Gastroesophageal sphincter (tissue), 3 donors: ENCODE data around the gene HNRNPUL1.

Experiments used
- EP300 ChIP-seq: sonication (generic); formaldehyde crosslinking; IDR thresholded peaks from one replicate; pipeline ENCODE4 v1.6.1; 2017; ENCODE audit warnings: antibody characterized with exemption, mild to moderate bottlenecking
- POLR2A ChIP-seq, 2 donors: fragments of 450-650 bp; IDR thresholded peaks; one replicate each; pipeline ENCODE4 v1.6.1; 2017; ENCODE audit warnings: antibody characterized with exemption in 2 of 2, mild to moderate bottlenecking in 2 of 2, moderate library complexity in 1 of 2
- TF ChIP-seq, protein P1 (sequence below), 4 experiments: fragments of 200-600 bp in 2 of 4; fragments of 450-650 bp in 2 of 4; sonication (generic) in 1 of 4; IDR thresholded peaks; one replicate each; pipeline ENCODE4 v1.5.1; 2017 to 2019; ENCODE audit warnings: antibody characterized with exemption in 4 of 4, mild to moderate bottlenecking in 2 of 4, moderate library complexity in 2 of 4

DNA sequence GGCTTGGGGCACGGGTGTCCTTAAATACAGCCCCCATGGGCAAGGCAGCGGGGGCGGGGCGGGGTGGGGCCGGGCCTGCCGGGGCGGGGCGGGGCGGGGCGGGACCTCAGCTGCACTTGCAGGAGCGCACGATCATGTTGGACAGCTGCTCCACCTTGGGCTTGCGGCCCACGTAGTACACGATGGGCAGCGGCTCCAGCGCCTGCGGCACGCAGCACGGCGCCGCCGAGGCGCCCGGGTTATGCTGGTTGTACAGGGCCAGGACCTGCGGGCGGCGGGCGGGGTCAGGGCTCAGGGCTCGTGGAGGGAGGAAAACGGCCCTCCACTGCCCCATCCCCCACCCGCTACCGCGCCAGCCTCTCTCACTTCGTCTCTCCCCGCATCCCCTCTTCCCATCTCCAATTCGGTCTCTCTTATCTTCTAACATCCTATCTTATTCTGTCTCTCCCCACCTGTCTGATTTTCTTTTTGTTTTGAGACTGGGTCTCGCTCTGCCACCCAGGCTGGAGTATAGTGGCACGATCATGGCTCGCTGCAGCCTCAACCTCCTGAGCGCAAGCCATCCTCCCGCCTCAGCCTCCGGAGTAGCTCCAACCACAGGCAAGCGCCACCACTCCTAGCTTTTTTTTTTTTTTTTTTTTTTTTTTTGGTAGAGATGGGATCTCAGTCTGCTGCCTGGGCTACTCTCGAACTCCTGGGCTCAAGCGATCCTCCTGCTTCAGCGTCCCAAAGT, 66.9 kb downstream of the HNRNPUL1 start:
- TF ChIP-seq, protein P1, sequence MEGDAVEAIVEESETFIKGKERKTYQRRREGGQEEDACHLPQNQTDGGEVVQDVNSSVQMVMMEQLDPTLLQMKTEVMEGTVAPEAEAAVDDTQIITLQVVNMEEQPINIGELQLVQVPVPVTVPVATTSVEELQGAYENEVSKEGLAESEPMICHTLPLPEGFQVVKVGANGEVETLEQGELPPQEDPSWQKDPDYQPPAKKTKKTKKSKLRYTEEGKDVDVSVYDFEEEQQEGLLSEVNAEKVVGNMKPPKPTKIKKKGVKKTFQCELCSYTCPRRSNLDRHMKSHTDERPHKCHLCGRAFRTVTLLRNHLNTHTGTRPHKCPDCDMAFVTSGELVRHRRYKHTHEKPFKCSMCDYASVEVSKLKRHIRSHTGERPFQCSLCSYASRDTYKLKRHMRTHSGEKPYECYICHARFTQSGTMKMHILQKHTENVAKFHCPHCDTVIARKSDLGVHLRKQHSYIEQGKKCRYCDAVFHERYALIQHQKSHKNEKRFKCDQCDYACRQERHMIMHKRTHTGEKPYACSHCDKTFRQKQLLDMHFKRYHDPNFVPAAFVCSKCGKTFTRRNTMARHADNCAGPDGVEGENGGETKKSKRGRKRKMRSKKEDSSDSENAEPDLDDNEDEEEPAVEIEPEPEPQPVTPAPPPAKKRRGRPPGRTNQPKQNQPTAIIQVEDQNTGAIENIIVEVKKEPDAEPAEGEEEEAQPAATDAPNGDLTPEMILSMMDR (IDR thresholded peaks at IDR 0.05), result no peak
- TF ChIP-seq POLR2A (IDR thresholded peaks at IDR 0.05) (no peak), EP300 (no peak)
